Stimulated activated naive CD8-positive, alpha-beta T cell treated with anti-CD3 and anti-CD28 coated beads, Interleukin-15, Interleukin-2, amounts not matched to agents 100 ng/mL and 50 ng/mL, for 24 hours (primary cell): ENCODE measurements around the gene HMSD.

ENCODE experiments used
- H3K27ac Mint-ChIP-seq: one replicate; pipeline ENCODE4 v1.8.0; 2021; ENCODE audit warnings: mild to moderate bottlenecking, mixed read lengths
- H3K27me3 Mint-ChIP-seq: one replicate; pipeline ENCODE4 v1.8.0; 2021; ENCODE audit warnings: mixed read lengths
- H3K36me3 Mint-ChIP-seq: one replicate; pipeline ENCODE4 v1.8.0; 2021; ENCODE audit warnings: low read depth, mixed read lengths
- H3K4me1 Mint-ChIP-seq: one replicate; pipeline ENCODE4 v1.8.0; 2021; ENCODE audit warnings: low read depth, mixed read lengths
- H3K4me3 Mint-ChIP-seq: one replicate; pipeline ENCODE4 v1.8.0; 2021; ENCODE audit warnings: mild to moderate bottlenecking, mixed read lengths
- H3K9me3 Mint-ChIP-seq: one replicate; pipeline ENCODE4 v1.8.0; 2021; ENCODE audit warnings: mixed read lengths

HMSD gene

DNA sequence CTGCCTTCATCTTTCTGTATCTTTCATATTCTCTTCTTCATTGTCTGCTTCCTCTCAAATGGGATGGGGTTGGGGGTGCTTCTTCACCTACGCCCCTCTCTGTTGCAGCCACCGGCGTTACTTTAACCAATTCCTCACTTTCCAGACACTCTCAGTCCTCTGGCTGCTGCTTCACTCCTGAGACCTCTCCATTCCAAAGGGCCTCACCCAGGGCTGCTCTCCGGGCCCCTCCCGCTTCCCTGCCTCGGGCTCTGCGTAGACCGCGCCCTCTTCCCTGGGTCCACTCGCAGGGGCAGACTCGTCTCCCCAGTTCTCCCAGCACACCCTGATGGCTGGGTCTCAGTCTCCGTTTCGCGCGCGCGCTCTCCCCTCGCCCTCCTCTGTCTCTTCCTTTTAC is 21.7 kb downstream of the HMSD start:
- Mint-ChIP-seq H3K9me3 (no peaks in the 10 kb centered on the region), H3K4me1 (peaks cover 61% of the 10 kb centered on the region), H3K4me3 (peak overlapping the region; percentile 91), H3K27ac (peak overlapping the region; percentile 96), H3K27me3 (no peaks in the 10 kb centered on the region), H3K36me3 (no peaks in the 10 kb centered on the region)

GRCh38 chr18:63971320-63972001 is 22.4 kb downstream of the HMSD start:
- Mint-ChIP-seq H3K4me3 (peak overlapping the region; percentile 91), H3K9me3 (no peaks in the 10 kb centered on the region), H3K36me3 (no peaks in the 10 kb centered on the region), H3K4me1 (peaks cover 61% of the 10 kb centered on the region), H3K27ac (peak overlapping the region; percentile 96), H3K27me3 (no peaks in the 10 kb centered on the region)

GRCh38 chr18:63972002-63972376 is 22.9 kb downstream of the HMSD start:
- Mint-ChIP-seq H3K27ac (peak overlapping the region; percentile 96), H3K9me3 (no peaks in the 10 kb centered on the region), H3K4me3 (peak overlapping the region; percentile 91), H3K27me3 (no peaks in the 10 kb centered on the region), H3K36me3 (no peaks in the 10 kb centered on the region), H3K4me1 (peaks cover 61% of the 10 kb centered on the region)

DNA sequence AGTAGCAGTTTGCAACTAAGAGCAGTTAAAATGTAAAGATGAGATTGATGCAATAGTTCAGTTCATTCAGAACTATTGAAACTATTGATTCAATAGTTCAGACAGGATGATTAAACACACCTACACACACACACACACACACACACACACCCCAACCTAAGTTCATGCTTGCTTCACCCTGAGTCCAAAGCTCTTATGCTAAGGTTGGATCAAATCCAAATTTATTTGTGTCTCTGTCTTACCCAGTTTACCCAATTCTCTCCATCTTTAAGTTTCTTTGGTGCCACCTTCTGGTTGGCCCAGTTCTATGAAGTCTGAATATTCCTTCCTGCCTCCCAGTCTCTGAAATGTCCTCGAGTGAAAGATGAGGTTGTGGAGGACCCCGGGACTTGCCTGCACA is 25.9 kb downstream of the HMSD start:
- Mint-ChIP-seq H3K4me1 (peaks cover 54% of the 10 kb centered on the region), H3K9me3 (no peaks in the 10 kb centered on the region), H3K36me3 (no peaks in the 10 kb centered on the region), H3K4me3 (no peak overlapping the region), H3K27ac (no peak overlapping the region), H3K27me3 (no peaks in the 10 kb centered on the region)

DNA sequence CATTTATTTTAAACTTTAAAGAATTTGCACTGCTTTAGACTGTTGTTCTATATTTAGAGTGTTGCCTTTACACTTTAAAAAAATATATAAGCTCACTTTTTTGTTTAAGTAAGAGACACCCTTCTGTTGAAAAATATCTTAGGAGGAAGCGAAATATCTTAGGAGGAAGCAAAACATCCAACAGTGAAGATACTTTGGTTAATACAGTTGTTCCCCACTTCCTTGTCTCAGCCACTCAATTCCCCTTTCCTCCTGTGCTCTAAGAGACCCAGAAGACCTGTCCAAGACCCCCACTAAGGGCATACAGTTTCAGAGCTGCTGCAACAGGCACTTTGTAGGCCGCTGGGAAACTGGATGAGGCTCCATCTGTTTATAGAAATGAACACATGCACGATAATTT is 26.5 kb downstream of the HMSD start:
- H3K27me3 Mint-ChIP-seq, result no peaks in the 10 kb centered on the region
- H3K9me3 Mint-ChIP-seq, result no peaks in the 10 kb centered on the region
- H3K27ac Mint-ChIP-seq, result no peak overlapping the region
- peaks cover 53% of the 10 kb centered on the region for H3K4me1 Mint-ChIP-seq
- H3K36me3 Mint-ChIP-seq, result no peaks in the 10 kb centered on the region
- H3K4me3 Mint-ChIP-seq, result no peak overlapping the region

DNA sequence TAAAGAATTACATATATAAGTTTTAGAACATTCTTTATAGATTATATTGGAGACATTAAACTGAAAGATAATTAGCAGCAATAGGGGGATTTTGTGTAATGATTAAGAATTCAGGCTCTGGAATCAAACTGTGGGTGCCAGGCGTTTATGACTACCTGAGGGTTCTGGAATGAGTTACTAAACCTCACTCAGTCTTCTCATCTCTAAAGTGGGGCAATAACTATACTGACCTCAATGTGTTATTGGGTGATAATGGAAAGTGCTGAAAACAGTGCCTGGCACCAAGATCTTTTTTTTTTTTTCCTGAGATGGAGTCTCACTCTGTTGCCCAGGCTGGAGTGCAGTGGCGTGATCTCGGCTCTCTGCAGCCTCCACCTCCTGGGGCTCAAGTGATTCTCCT is 27.9 kb downstream of the HMSD start:
- H3K27me3 Mint-ChIP-seq, result no peaks in the 10 kb centered on the region
- H3K36me3 Mint-ChIP-seq, result peaks cover 14% of the 10 kb centered on the region
- no peak overlapping the region for H3K4me3 Mint-ChIP-seq

GRCh38 chr18:63979409-63979920 is 30.4 kb downstream of the HMSD start:
- H3K9me3 Mint-ChIP-seq, result no peaks in the 10 kb centered on the region
- H3K27me3 Mint-ChIP-seq, result no peaks in the 10 kb centered on the region
- H3K4me1 Mint-ChIP-seq, result peaks cover 21% of the 10 kb centered on the region
- H3K27ac Mint-ChIP-seq, result no peak overlapping the region
- peaks cover 36% of the 10 kb centered on the region for H3K36me3 Mint-ChIP-seq
- H3K4me3 Mint-ChIP-seq, result no peak overlapping the region

More for the DNA sequence above, 27.9 kb downstream of the HMSD start:
- Mint-ChIP-seq H3K9me3 (no peaks in the 10 kb centered on the region), H3K27ac (no peak overlapping the region), H3K4me1 (peaks cover 39% of the 10 kb centered on the region)

DNA sequence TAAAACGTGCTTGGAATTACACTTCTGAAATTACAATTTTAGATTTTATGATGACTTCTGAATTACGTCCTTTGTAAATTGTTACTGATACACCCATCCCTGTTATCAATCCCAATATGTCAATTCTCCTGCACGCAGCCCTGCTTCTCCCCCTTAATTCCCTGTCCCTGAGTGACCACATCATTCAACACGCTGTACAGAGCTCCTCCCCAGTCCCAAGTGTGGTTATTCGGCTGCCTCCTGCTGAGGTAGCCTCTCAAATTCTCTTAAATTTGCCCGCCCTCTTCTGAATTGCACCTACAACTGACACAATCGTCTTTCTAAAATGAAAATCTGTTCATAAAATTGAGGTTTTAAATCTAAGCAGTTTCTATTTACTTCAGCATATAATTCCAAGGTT is 30.9 kb downstream of the HMSD start:
- H3K4me3 Mint-ChIP-seq, result no peak overlapping the region
- H3K4me1 Mint-ChIP-seq, result peaks cover 16% of the 10 kb centered on the region
- H3K36me3 Mint-ChIP-seq, result peaks cover 41% of the 10 kb centered on the region
- no peak overlapping the region for H3K27ac Mint-ChIP-seq
- no peaks in the 10 kb centered on the region for H3K9me3 Mint-ChIP-seq
- no peaks in the 10 kb centered on the region for H3K27me3 Mint-ChIP-seq

DNA sequence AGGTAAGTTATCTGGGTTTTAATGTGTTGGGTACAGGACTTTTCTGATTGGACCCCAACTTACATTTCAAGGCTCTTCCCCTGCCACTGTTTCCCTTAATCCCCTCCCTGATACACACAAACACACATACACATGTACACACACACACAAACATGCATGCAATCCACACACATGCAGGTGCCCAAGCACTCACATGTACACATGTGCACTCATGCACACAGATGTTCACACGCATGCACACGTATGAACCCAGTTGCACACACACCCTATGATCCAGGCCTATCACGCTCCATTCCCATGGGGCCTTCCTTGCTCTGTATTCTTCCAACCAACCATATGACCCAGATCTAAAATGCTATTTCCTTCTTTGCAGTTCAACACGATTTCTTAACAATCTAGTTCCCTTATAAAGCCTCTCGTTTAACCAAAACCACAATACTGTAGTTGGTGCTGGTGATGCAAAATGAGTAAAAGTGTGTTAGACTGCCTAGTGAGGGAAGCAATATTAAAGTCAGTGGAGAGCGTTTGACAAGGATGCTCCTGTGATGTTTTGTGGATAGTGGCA is 31.9 kb downstream of the HMSD start:
- no peak overlapping the region for H3K4me3 Mint-ChIP-seq
- H3K27me3 Mint-ChIP-seq, result no peaks in the 10 kb centered on the region
- peaks cover 47% of the 10 kb centered on the region for H3K36me3 Mint-ChIP-seq
- H3K27ac Mint-ChIP-seq, result no peak overlapping the region
- H3K9me3 Mint-ChIP-seq, result no peaks in the 10 kb centered on the region
- peaks cover 8% of the 10 kb centered on the region for H3K4me1 Mint-ChIP-seq

- Mint-ChIP-seq H3K36me3 (peaks cover 51% of the 10 kb centered on the region), H3K9me3 (no peaks in the 10 kb centered on the region), H3K4me3 (no peak overlapping the region), H3K27me3 (no peaks in the 10 kb centered on the region), H3K4me1 (peaks cover 8% of the 10 kb centered on the region), H3K27ac (no peak overlapping the region)
Observed at GRCh38 chr18:63981719-63982118, 32.6 kb downstream of the HMSD start.

GRCh38 chr18:63982361-63982760 is 33.3 kb downstream of the HMSD start:
- H3K4me3 Mint-ChIP-seq, result no peak overlapping the region
- H3K4me1 Mint-ChIP-seq, result peaks cover 8% of the 10 kb centered on the region
- H3K27ac Mint-ChIP-seq, result no peak overlapping the region
- H3K27me3 Mint-ChIP-seq, result no peaks in the 10 kb centered on the region
- H3K9me3 Mint-ChIP-seq, result no peaks in the 10 kb centered on the region
- peaks cover 55% of the 10 kb centered on the region for H3K36me3 Mint-ChIP-seq

DNA sequence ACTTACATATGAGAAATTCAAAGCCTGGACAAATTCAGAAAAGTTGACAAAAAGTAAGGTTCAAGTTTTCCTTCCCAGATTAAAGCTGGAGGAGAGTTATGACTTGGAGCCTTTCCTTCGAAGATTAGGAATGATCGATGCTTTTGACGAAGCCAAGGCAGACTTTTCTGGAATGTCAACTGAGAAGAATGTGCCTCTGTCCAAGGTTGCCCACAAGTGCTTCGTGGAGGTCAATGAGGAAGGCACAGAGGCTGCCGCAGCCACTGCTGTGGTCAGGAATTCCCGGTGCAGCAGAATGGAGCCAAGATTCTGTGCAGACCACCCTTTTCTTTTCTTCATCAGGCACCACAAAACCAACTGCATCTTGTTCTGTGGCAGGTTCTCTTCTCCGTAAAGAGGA is 37.8 kb downstream of the HMSD start:
- Mint-ChIP-seq H3K4me1 (no peaks in the 10 kb centered on the region), H3K36me3 (peaks cover 64% of the 10 kb centered on the region), H3K9me3 (no peaks in the 10 kb centered on the region), H3K4me3 (no peak overlapping the region), H3K27me3 (no peaks in the 10 kb centered on the region), H3K27ac (no peak overlapping the region)

DNA sequence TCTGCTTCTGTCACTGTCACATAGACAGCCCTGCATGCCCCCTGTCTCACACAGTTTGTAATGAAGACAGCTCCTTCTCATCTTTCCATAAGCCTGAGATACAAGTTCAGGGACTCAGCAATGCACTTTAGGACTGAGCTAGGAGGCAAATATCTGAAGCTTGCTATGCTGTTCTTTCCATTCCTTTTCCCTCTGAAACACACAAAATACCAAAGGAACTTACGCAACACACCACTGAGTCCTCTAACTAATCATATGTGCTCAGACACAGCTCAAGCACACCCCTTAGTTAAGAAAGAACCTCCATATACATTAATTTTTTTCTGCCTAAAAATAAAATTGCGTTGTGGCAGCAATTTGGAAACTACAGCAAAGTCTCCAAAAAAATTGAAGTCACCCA is 38.6 kb downstream of the HMSD start:
- no peaks in the 10 kb centered on the region for H3K27me3 Mint-ChIP-seq
- peaks cover 4% of the 10 kb centered on the region for H3K4me1 Mint-ChIP-seq
- no peak overlapping the region for H3K4me3 Mint-ChIP-seq
- peaks cover 62% of the 10 kb centered on the region for H3K36me3 Mint-ChIP-seq
- H3K27ac Mint-ChIP-seq, result no peak overlapping the region
- H3K9me3 Mint-ChIP-seq, result no peaks in the 10 kb centered on the region

GRCh38 chr18:63992751-63993150 is 43.6 kb downstream of the HMSD start:
- Mint-ChIP-seq H3K36me3 (peaks cover 24% of the 10 kb centered on the region), H3K4me1 (peaks cover 5% of the 10 kb centered on the region), H3K4me3 (no peak overlapping the region), H3K27ac (no peak overlapping the region), H3K27me3 (no peaks in the 10 kb centered on the region), H3K9me3 (peaks cover 4% of the 10 kb centered on the region)

- Mint-ChIP-seq H3K36me3 (peaks cover 13% of the 10 kb centered on the region), H3K4me1 (peaks cover 5% of the 10 kb centered on the region), H3K27ac (no peak overlapping the region), H3K9me3 (peaks cover 4% of the 10 kb centered on the region), H3K27me3 (no peaks in the 10 kb centered on the region), H3K4me3 (no peak overlapping the region)
Observed at GRCh38 chr18:63994783-63995399, 45.8 kb downstream of the HMSD start.
